ENCODE results near the gene PSMB8.
"Not testable (repeated sequence)": the region's sequence is repeated elsewhere in the genome, so short reads cannot be mapped to it uniquely, and the experiment has no call there.

The PSMB8 gene

GRCh38 chr6:32843979-32844838 lies at the start of gene PSMB8:
Gene PSMB8, minus strand, starts transcription at chr6:32844047. Its CDS starts 51 bp downstream, at chr6:32843996.
- peak; percentile 87 for DNase-seq

GRCh38 chr6:32890831-32891230 lies 47.0 kb upstream of the PSMB8 start:
- no peak for DNase-seq

DNA sequence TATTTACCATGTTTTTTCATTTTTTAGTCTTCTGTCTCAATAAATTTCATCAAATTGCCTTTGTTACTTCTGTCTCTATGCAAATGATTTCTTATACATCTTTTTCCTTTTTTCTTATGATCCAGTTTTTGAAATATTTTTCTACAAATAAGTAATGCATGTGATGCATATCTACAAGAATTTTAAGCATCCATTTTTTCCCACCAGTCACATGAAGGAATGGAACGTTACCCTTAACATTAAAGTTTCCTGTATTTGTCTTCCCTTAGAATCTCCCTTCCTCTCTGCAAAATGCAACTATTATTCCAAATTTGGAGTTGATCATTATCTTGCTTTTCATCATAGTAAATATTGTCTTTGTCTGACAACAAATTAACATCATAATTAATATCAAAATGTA lies 45.7 kb upstream of the PSMB8 start:
- no peak for DNase-seq

DNA sequence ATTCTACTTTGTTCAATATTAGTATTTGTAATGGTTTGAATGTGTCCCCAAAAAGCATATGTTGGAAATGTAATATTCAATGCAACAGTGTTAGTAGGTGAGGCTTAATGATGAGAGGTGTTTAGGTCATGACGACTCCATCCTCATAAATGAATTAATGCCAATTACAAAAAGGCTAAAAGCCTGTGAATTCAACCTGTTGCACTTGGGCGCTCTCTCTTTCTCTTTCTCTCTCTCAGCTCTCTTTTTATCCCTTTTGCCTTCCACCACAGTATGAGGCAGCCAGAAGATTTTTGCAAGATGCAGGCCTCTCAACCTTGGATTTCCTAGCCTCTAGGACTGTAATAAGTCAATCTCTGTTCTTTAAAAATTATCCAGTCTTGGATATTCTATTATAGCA lies 44.7 kb upstream of the PSMB8 start:
- DNase-seq: no peak

DNA sequence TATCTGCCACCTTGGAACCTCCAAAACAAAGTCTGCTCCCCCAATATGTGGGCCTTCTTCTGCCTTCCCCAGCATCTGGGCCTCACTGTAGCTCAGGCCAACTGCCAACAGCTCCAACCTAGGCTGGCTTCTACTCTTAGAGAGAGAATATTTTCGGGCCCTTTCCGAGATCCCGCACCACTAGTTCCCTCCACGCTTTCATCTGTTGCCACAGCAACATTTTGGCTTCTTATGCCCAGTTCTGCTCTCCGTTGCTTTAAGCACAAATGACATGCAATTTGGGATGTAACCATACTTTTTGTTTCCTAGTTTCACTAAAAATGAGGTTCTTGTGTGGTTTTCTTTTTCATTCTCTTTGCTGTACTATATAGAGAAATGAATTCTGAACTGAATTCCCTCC lies 43.8 kb upstream of the PSMB8 start:
- no peak for DNase-seq

- DNase-seq: peak; percentile 87
Observed at GRCh38 chr6:32886681-32887383, 43.0 kb upstream of the PSMB8 start.

DNA sequence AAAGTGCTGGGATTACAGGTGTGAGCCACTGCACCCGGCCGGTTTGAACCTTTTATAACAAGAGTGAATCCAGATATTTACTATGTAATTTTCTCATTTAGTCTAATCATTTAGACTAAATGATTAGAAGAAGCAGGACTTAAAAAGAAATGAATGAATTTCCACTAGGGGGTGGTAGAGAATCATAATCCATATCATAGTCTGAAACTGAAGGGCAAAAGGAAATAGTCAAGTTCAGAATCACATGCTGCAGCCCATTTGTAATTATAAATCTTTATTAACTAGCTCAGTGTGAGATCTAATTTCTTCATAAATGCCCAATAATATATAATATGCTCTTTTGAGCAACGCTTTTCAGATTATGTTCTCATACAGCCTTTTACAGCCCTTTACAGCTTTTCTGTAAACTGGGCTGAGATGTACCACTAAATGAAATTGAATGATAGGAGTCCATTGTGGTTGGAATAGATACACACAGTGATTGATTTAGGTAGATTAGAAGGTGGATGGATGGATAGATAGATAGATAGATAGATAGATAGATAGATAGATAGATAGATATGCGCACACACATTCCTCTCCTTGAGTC lies 41.9 kb upstream of the PSMB8 start:
- DNase-seq: peak; percentile 73

- DNase-seq: peak; percentile 70
Observed at GRCh38 chr6:32883789-32884188, 39.9 kb upstream of the PSMB8 start.

GRCh38 chr6:32882879-32883250 lies 39.0 kb upstream of the PSMB8 start:
- DNase-seq: peak; percentile 72

- DNase-seq: not testable (repeated sequence)
Observed at GRCh38 chr6:32880962-32881361, 37.1 kb upstream of the PSMB8 start.

DNA sequence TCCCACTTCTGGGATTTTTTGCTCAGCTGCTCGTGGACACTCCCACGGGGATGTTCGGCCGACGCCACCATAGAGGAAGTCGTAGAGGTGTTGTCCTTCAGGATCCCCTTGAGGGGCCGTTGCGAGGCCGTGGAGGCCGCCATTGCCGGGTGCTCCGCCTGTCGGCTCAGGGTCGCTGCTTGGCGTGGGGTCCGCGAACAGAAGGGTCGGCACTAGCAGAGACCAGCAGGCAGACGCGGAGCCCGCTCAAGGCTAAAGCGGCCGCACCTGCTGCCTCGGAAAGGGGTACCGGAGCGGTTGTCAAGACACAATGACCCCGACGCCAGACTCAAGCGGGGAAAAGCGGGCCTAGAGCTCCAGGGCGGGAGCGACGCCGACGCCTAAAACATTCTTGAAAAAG lies 35.8 kb upstream of the PSMB8 start:
- DNase-seq: no peak

DNA sequence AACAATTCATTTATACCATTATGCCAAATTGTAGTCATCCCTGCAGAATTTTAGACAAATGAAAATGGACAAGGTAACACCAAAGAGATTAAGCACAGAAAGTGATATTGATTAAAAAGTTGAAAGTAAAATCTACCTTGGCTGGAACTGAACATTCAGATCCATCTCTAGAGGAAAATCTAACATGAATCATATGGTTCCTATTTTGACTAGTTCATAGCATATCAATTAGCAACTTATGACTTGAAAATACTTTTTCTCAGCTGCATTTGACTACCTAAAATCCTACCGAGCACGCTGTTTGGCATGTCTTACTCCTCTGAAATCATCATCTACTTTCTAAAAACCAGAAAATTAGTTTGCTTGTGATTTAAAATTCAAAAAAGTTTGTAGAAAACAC lies 32.8 kb upstream of the PSMB8 start:
- no peak for DNase-seq

DNA sequence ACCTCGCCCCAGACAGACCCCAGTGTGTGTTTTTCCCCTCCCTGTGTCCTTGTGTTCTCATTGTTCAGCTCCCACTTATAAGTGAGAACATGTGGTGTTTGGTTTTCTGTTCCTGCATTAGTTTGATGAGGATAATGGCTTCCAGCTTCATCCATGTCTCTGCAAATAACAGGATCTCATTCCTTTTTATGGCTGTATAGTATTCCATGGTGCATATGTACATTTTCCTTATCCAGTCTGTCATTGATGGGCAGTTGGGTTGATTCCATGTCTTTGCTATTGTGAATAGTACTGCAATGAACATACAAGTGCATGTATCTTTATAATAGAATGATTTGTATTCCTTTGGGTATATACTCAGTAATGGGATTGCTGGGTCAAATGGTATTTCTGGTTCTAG lies 30.1 kb upstream of the PSMB8 start:
- DNase-seq: not testable (repeated sequence)

GRCh38 chr6:32868257-32868788 lies 24.5 kb upstream of the PSMB8 start:
- peak; percentile 38 for DNase-seq

GRCh38 chr6:32867554-32868256 lies 23.9 kb upstream of the PSMB8 start:
- no peak for DNase-seq

- no peak for DNase-seq
Observed at GRCh38 chr6:32867022-32867477, 23.2 kb upstream of the PSMB8 start.

- no peak for DNase-seq
Observed at GRCh38 chr6:32865724-32866443, 22.0 kb upstream of the PSMB8 start.

DNA sequence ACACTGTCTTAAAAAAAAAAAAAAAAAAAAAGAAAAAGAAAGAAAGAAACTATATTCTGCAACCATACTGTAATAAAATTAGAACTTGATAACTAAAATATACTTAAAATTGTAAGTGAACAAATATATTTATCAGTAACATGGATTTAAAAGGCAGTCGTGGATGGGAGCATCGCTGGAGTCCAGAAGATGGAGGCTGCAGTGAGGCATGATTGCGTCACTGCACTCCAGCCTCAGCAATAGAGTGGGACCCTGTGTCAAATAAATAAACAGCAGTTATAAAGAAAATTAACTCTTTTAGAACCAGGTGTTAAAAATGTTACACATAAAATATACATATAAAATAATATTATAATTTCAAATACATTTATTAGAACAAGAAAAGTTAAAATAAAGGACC lies 18.9 kb upstream of the PSMB8 start:
- no peak for DNase-seq

DNA sequence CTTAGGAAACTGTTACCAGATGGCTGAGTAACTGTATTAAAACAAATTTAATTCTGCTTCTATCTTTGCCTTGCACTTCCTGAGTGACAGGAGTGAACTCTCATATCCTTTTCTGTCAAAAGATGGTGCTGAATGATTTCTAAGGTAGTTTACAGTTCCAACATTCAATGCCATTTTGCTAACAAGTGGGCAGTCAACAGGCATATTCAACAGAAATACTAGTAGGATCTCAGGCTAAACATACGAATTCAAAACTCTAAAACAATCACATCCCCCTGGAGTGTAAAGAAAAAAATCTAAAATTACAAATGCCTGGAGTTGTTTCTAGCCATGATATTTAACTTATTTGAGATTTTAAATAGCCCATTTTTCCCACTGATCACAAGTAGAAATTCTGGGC lies 16.8 kb upstream of the PSMB8 start:
- DNase-seq: no peak

GRCh38 chr6:32858194-32858593 lies 14.3 kb upstream of the PSMB8 start:
- no peak for DNase-seq

- DNase-seq: no peak
Observed at GRCh38 chr6:32857156-32857891, 13.5 kb upstream of the PSMB8 start.

Measured in HCEC 1CT (cell line).